ENCODE data around the gene NENF. TPM values are rescaled to one million over a fixed set of nuclear protein-coding genes. Genes with fewer than 3 reads are reported as not detected.
"Not testable (repeated sequence)": the region's sequence is repeated elsewhere in the genome, so short reads cannot be mapped to it uniquely, and the experiment has no call there.

NENF gene
- total RNA-seq, 1 experiment from 2014 or later, result 28.2 TPM

- no peak for DNase-seq (ENCODE audit: low spot score)
Measured at GRCh38 chr1:212459656-212460055, 26.9 kb downstream of the NENF start.

GRCh38 chr1:212460376-212460775 lies 27.7 kb downstream of the NENF start:
- DNase-seq (ENCODE audit: low spot score), result no peak

GRCh38 chr1:212461916-212462660 lies 29.4 kb downstream of the NENF start:
- no peak for DNase-seq (ENCODE audit: low spot score)

GRCh38 chr1:212463565-212464285 lies 31.0 kb downstream of the NENF start:
- no peak for DNase-seq (ENCODE audit: low spot score)

- no peak for DNase-seq (ENCODE audit: low spot score)
Measured at GRCh38 chr1:212465311-212465710, 32.6 kb downstream of the NENF start.

GRCh38 chr1:212466437-212466836 lies 33.7 kb downstream of the NENF start:
- DNase-seq (ENCODE audit: low spot score), result no peak

GRCh38 chr1:212466898-212467650 lies 34.4 kb downstream of the NENF start:
- DNase-seq (ENCODE audit: low spot score), result peak; percentile 57

- peak; percentile 36 for DNase-seq (ENCODE audit: low spot score)
Measured at GRCh38 chr1:212467843-212468482, 35.2 kb downstream of the NENF start.

- DNase-seq (ENCODE audit: low spot score), result peak; percentile 63
Measured at GRCh38 chr1:212470059-212470458, 37.3 kb downstream of the NENF start.

- DNase-seq (ENCODE audit: low spot score), result no peak
Measured at GRCh38 chr1:212471286-212471685, 38.6 kb downstream of the NENF start.

GRCh38 chr1:212471891-212472675 lies 39.4 kb downstream of the NENF start:
- no peak for DNase-seq (ENCODE audit: low spot score)

- DNase-seq (ENCODE audit: low spot score), result no peak
Measured at GRCh38 chr1:212473729-212474128, 41.0 kb downstream of the NENF start.

GRCh38 chr1:212475151-212475550 lies 42.4 kb downstream of the NENF start:
- DNase-seq (ENCODE audit: low spot score), result no peak

GRCh38 chr1:212475831-212476230 lies 43.1 kb downstream of the NENF start:
- DNase-seq (ENCODE audit: low spot score), result not testable (repeated sequence)

GRCh38 chr1:212477014-212477679 lies 44.4 kb downstream of the NENF start:
- DNase-seq (ENCODE audit: low spot score), result peak; percentile 95

GRCh38 chr1:212477680-212478466 lies 45.2 kb downstream of the NENF start:
- DNase-seq (ENCODE audit: low spot score), result no peak

- DNase-seq (ENCODE audit: low spot score), result no peak
Measured at GRCh38 chr1:212478467-212479025, 45.8 kb downstream of the NENF start.

GRCh38 chr1:212479188-212479587 lies 46.5 kb downstream of the NENF start:
- DNase-seq (ENCODE audit: low spot score), result no peak

- not testable (repeated sequence) for DNase-seq (ENCODE audit: low spot score)
Measured at GRCh38 chr1:212480711-212481437, 48.2 kb downstream of the NENF start.

Data from HT-29 (cell line).